GM10266 (cell line): ENCODE results near the gene FRMD5.

Source experiments
- DNase-seq: peaks from one replicate; pipeline ENCODE4 v3.0.0; 2012; ENCODE audit errors: extremely low spot score
- TF ChIP-seq, protein P1 (sequence below): IDR thresholded peaks from 2 replicates; pipeline ENCODE4 v1.5.1; 2012; ENCODE audit warnings: mild to moderate bottlenecking, low read depth; ENCODE audit not compliant: control insufficient read depth, insufficient read depth; ENCODE audit errors: missing control alignments

Gene FRMD5

GRCh38 chr15:43939070-43939469 lies 256.0 kb downstream of the FRMD5 start:
- TF ChIP-seq, protein P1, sequence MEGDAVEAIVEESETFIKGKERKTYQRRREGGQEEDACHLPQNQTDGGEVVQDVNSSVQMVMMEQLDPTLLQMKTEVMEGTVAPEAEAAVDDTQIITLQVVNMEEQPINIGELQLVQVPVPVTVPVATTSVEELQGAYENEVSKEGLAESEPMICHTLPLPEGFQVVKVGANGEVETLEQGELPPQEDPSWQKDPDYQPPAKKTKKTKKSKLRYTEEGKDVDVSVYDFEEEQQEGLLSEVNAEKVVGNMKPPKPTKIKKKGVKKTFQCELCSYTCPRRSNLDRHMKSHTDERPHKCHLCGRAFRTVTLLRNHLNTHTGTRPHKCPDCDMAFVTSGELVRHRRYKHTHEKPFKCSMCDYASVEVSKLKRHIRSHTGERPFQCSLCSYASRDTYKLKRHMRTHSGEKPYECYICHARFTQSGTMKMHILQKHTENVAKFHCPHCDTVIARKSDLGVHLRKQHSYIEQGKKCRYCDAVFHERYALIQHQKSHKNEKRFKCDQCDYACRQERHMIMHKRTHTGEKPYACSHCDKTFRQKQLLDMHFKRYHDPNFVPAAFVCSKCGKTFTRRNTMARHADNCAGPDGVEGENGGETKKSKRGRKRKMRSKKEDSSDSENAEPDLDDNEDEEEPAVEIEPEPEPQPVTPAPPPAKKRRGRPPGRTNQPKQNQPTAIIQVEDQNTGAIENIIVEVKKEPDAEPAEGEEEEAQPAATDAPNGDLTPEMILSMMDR: peak; percentile 29
- DNase-seq: no peak

- TF ChIP-seq, protein P1: no peak
- DNase-seq: no peak
Measured at GRCh38 chr15:43934480-43934879, 260.6 kb downstream of the FRMD5 start.

DNA sequence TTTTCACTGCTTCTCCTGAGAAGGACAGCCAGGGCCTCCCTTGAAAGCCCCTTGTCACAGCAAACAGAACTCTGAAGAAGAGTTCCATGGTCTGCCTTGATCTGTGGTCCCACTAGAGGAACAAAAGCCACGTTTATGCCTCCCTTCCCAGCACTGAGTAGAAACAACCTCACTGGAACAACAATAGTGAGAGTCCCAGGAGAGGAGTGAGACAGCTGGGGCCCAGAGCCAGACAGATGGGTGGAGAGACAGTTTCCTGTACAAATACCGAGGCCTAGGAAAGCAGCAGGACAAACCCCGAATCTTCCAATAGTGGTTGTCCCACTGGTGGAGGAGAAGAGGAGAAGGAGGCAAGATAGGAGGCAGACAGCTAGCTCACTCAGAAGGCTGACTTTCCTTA lies 262.2 kb downstream of the FRMD5 start:
- no peak for DNase-seq
- TF ChIP-seq, protein P1: no peak

- TF ChIP-seq, protein P1: no peak
- DNase-seq: no peak
Measured at GRCh38 chr15:43931790-43932435, 263.2 kb downstream of the FRMD5 start.

- no peak for DNase-seq
- TF ChIP-seq, protein P1: no peak
Measured at GRCh38 chr15:43931119-43931518, 264.0 kb downstream of the FRMD5 start.

DNA sequence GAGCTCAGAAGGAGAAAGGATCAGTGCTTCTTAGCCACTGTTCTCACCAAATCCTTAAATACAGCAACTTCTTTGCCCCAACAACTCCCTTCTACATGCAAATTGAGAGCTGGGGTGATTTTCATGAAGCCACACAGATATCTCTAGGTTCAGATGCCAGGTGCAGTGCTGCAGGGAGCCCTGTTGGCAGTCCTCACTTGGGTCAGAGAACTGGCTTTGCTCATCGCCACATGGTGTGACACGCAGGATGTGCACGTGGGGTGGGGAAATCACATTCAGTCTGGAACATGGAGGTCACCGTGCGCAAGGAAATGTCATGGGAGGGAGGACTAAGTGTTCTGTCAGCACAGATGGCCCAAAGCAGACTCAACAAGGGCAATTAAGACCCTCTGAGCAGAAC lies 264.5 kb downstream of the FRMD5 start:
- DNase-seq: no peak
- TF ChIP-seq, protein P1: no peak

DNA sequence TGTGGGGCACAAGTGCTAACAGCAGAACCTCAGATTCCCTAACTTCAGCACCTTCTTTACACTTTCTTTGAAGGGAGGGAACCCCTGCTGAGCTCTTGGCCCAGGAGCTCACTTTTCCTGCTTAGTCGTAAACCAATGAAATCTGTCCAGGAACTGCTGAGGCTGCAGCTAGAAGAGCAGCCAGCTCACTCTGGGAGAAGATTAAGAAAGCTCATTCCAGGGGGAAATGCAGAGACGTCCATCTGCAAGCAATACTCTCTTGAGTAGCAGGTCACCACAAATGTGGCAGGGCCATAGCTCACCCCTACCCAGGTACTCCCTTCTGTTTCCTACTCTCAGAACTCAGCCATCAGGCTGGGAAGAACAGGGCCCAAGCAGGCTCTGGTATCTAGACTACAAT lies 265.0 kb downstream of the FRMD5 start:
- TF ChIP-seq, protein P1: no peak
- no peak for DNase-seq
